GM20431 (cell line): ENCODE measurements around the gene MNAT1.
"Not testable (repeated sequence)": the region's sequence is repeated elsewhere in the genome, so short reads cannot be mapped to it uniquely, and the experiment has no call there.

Experiments used
- in situ Hi-C: fragments of 300-500 bp; cut with MseI, MboI; formaldehyde crosslinking; loops from one replicate; pipeline ENCODE4 v1.15.0; 2020; ENCODE audit warnings: low sequenced_read_pairs; ENCODE audit not compliant: unreplicated experiment

Gene MNAT1

GRCh38 chr14:60734465-60735242 lies at the start of gene MNAT1:
TSS of gene MNAT1 (plus strand) at chr14:60734761. CDS start at chr14:60734863, 102 bp downstream.
- in situ Hi-C loops = no loop called here

- in situ Hi-C loops = no loop called here
Measured at GRCh38 chr14:60686865-60687264, 47.7 kb upstream of the MNAT1 start.

GRCh38 chr14:60691383-60692113 lies 43.0 kb upstream of the MNAT1 start:
- in situ Hi-C loops = no loop called here

GRCh38 chr14:60695327-60695726 lies 39.2 kb upstream of the MNAT1 start:
- in situ Hi-C loops = no loop called here

- in situ Hi-C loops = no loop called here
Measured at GRCh38 chr14:60700598-60700997, 34.0 kb upstream of the MNAT1 start.

- in situ Hi-C loops = no loop called here
Measured at GRCh38 chr14:60705100-60705499, 29.5 kb upstream of the MNAT1 start.

GRCh38 chr14:60707858-60708257 lies 26.7 kb upstream of the MNAT1 start:
- in situ Hi-C loops = no loop called here

GRCh38 chr14:60710494-60710893 lies 24.1 kb upstream of the MNAT1 start:
- in situ Hi-C loops = no loop called here

- in situ Hi-C loops = no loop called here
Measured at GRCh38 chr14:60713513-60713912, 21.0 kb upstream of the MNAT1 start.

GRCh38 chr14:60720391-60720790 lies 14.2 kb upstream of the MNAT1 start:
- in situ Hi-C loops = no loop called here

GRCh38 chr14:60720962-60721325 lies 13.6 kb upstream of the MNAT1 start:
- in situ Hi-C loops = no loop called here

- in situ Hi-C loops = no loop called here
Measured at GRCh38 chr14:60721326-60722106, 13.0 kb upstream of the MNAT1 start.

- in situ Hi-C loops = no loop called here
Measured at GRCh38 chr14:60722107-60722356, 12.5 kb upstream of the MNAT1 start.

GRCh38 chr14:60722357-60723115 lies 12.0 kb upstream of the MNAT1 start:
- in situ Hi-C loops = no loop called here

GRCh38 chr14:60723116-60723906 lies 11.2 kb upstream of the MNAT1 start:
- in situ Hi-C loops = no loop called here

GRCh38 chr14:60723907-60724618 lies 10.5 kb upstream of the MNAT1 start, which contains the start of gene SIX4:
TSS of gene SIX4 (minus strand) at chr14:60724351. CDS start at chr14:60724074, 277 bp downstream.
- in situ Hi-C loops = no loop called here

GRCh38 chr14:60731291-60731690 lies 3.3 kb upstream of the MNAT1 start:
- in situ Hi-C loops = not testable (repeated sequence)

GRCh38 chr14:60732840-60733483 lies 1.6 kb upstream of the MNAT1 start:
- in situ Hi-C loops = no loop called here
